Activated naive CD4-positive, alpha-beta T cell treated with anti-CD3 and anti-CD28 coated beads, Interleukin-2, amount 10 ng/mL, durations not matched to agents 7 days and 5 days (primary cell): ENCODE data around the gene NDUFV1.
"Not testable (repeated sequence)": the region's sequence is repeated elsewhere in the genome, so short reads cannot be mapped to it uniquely, and the experiment has no call there.

ENCODE experiments used
- CTCF ChIA-PET: fragments of 350-600 bp; sonication (Branson Sonifier 250); formaldehyde crosslinking; loops from one replicate; lab custom pipeline; 2021; ENCODE audit warnings: antibody characterized with exemption; lab: Charles Lee
- DNase-seq: peaks from one replicate; pipeline ENCODE4 v3.0.0-alpha.2; 2020
- H3K27ac Mint-ChIP-seq: one replicate; pipeline ENCODE4 v1.8.0; 2021; ENCODE audit warnings: mild to moderate bottlenecking, moderate library complexity, mixed read lengths
- H3K27me3 Mint-ChIP-seq: one replicate; pipeline ENCODE4 v1.8.0; 2021; ENCODE audit warnings: mild to moderate bottlenecking, mixed read lengths
- H3K36me3 Mint-ChIP-seq: one replicate; pipeline ENCODE4 v1.8.0; 2021; ENCODE audit warnings: mixed read lengths
- H3K4me1 Mint-ChIP-seq: one replicate; pipeline ENCODE4 v1.8.0; 2021; ENCODE audit warnings: mixed read lengths
- H3K4me3 Mint-ChIP-seq: one replicate; pipeline ENCODE4 v1.8.0; 2021; ENCODE audit warnings: mild to moderate bottlenecking, moderate library complexity, mixed read lengths
- H3K9me3 Mint-ChIP-seq: one replicate; pipeline ENCODE4 v1.8.0; 2021; ENCODE audit warnings: mixed read lengths

NDUFV1 gene

DNA sequence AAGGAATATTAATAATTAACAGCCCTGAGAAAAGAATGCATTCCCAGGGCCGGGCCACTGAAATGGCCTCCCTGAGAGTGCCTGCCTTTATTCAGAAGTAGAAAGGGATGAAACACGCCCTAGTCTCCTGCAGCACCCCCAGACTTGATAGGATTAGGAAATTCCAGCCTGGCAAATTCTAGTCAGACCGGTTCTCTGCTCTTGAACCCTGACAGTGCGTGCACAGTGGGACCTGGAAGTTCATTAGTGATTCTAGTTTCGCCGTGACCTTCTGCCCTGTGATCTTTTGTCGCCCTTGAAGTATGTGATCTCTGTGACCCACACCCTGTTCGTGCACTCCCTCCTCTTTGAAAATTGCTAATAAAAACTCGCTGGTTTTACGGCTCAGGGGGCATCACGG is 25.3 kb upstream of the NDUFV1 start:
- H3K4me1 Mint-ChIP-seq: peaks cover 46% of the 10 kb centered on the region

DNA sequence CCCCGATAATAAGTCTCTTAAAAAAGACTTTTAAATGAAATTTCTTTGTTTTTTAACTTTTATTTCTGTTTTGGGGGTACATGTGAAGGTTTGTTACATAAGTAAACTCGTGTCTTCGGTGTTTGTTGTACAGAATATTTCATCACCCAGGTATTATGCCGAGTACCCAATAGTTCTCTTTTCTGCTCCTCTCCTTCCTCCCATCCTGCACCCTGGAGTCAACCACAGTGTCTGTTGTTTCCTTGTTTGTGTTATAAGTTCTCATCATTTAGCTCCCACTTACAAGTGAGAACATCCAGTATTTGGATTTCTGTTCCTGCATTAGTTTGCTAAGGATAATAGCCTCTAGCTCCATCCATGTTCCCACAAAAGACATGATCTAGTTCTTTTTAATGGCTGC is 24.7 kb upstream of the NDUFV1 start:
- peaks cover 16% of the 10 kb centered on the region for H3K36me3 Mint-ChIP-seq
- no peak overlapping the region for H3K27ac Mint-ChIP-seq
- H3K4me1 Mint-ChIP-seq: peaks cover 51% of the 10 kb centered on the region
- CTCF ChIA-PET: interaction anchor here (1.0 to 2.2 kb wide), 4 partner anchors 10 to 236 kb away, joined by 3 to 7 read pairs (median 4); no protein-coding TSS in a partner anchor
- DNase-seq: no peak
- peaks cover 54% of the 10 kb centered on the region for H3K27me3 Mint-ChIP-seq
- no peaks in the 10 kb centered on the region for H3K9me3 Mint-ChIP-seq
- H3K4me3 Mint-ChIP-seq: peak overlapping the region; percentile 95

More for the DNA sequence above, 25.3 kb upstream of the NDUFV1 start:
- CTCF ChIA-PET: no interaction called here
- Mint-ChIP-seq H3K27me3 (peaks cover 59% of the 10 kb centered on the region), H3K9me3 (no peaks in the 10 kb centered on the region), H3K4me3 (peak overlapping the region; percentile 21), H3K27ac (no peak overlapping the region), H3K36me3 (peaks cover 10% of the 10 kb centered on the region)
- DNase-seq: no peak

DNA sequence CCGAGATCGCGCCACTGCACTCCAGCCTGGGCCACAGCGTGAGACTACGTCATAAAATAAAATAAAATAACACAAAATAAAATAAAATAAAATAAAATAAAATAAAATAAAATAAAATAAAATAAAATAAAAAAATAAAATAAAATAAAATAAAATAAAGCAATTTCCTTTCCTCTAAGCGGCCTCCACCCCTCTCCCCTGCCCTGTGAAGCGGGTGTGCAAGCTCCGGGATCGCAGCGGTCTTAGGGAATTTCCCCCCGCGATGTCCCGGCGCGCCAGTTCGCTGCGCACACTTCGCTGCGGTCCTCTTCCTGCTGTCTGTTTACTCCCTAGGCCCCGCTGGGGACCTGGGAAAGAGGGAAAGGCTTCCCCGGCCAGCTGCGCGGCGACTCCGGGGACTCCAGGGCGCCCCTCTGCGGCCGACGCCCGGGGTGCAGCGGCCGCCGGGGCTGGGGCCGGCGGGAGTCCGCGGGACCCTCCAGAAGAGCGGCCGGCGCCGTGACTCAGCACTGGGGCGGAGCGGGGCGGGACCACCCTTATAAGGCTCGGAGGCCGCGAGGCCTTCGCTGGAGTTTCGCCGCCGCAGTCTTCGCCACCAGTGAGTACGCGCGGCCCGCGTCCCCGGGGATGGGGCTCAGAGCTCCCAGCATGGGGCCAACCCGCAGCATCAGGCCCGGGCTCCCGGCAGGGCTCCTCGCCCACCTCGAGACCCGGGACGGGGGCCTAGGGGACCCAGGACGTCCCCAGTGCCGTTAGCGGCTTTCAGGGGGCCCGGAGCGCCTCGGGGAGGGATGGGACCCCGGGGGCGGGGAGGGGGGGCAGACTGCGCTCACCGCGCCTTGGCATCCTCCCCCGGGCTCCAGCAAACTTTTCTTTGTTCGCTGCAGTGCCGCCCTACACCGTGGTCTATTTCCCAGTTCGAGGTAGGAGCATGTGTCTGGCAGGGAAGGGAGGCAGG is 23.2 kb upstream of the NDUFV1 start, which contains the start of gene GSTP1:
Gene GSTP1 (plus strand): TSS at position 566 of the 958 bp plus-strand sequence. CDS start 32 bp downstream, at position 598.
- H3K27ac Mint-ChIP-seq: peak within 1 kb of the TSS; percentile 89
- no peaks in the 10 kb centered on the region for H3K9me3 Mint-ChIP-seq
- H3K36me3 Mint-ChIP-seq: peaks cover 17% of the 10 kb centered on the region
- DNase-seq: peak; percentile 84
- CTCF ChIA-PET: interaction anchor here (1.2 to 3.2 kb wide), 7 partner anchors 8 to 46 kb away, joined by 3 to 10 read pairs (median 5); partner anchors contain the start of gene NUDT8
- peak within 1 kb of the TSS; percentile 95 for H3K4me3 Mint-ChIP-seq
- peaks cover 51% of the 10 kb centered on the region for H3K4me1 Mint-ChIP-seq
- H3K27me3 Mint-ChIP-seq: peaks cover 39% of the 10 kb centered on the region

DNA sequence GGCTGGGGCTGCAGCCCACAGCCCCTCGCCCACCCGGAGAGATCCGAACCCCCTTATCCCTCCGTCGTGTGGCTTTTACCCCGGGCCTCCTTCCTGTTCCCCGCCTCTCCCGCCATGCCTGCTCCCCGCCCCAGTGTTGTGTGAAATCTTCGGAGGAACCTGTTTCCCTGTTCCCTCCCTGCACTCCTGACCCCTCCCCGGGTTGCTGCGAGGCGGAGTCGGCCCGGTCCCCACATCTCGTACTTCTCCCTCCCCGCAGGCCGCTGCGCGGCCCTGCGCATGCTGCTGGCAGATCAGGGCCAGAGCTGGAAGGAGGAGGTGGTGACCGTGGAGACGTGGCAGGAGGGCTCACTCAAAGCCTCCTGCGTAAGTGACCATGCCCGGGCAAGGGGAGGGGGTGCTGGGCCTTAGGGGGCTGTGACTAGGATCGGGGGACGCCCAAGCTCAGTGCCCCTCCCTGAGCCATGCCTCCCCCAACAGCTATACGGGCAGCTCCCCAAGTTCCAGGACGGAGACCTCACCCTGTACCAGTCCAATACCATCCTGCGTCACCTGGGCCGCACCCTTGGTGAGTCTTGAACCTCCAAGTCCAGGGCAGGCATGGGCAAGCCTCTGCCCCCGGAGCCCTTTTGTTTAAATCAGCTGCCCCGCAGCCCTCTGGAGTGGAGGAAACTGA is 22.4 kb upstream of the NDUFV1 start:
- peaks cover 17% of the 10 kb centered on the region for H3K36me3 Mint-ChIP-seq
- H3K4me1 Mint-ChIP-seq: peaks cover 47% of the 10 kb centered on the region
- H3K27me3 Mint-ChIP-seq: peaks cover 33% of the 10 kb centered on the region
- H3K27ac Mint-ChIP-seq: peak overlapping the region; percentile 67
- H3K9me3 Mint-ChIP-seq: no peaks in the 10 kb centered on the region
- CTCF ChIA-PET: interaction anchor here (1.3 to 3.2 kb wide), 4 partner anchors 8 to 30 kb away, joined by 3 to 10 read pairs (median 6); no protein-coding TSS in a partner anchor
- DNase-seq: peak; percentile 62
- H3K4me3 Mint-ChIP-seq: peak overlapping the region; percentile 74

DNA sequence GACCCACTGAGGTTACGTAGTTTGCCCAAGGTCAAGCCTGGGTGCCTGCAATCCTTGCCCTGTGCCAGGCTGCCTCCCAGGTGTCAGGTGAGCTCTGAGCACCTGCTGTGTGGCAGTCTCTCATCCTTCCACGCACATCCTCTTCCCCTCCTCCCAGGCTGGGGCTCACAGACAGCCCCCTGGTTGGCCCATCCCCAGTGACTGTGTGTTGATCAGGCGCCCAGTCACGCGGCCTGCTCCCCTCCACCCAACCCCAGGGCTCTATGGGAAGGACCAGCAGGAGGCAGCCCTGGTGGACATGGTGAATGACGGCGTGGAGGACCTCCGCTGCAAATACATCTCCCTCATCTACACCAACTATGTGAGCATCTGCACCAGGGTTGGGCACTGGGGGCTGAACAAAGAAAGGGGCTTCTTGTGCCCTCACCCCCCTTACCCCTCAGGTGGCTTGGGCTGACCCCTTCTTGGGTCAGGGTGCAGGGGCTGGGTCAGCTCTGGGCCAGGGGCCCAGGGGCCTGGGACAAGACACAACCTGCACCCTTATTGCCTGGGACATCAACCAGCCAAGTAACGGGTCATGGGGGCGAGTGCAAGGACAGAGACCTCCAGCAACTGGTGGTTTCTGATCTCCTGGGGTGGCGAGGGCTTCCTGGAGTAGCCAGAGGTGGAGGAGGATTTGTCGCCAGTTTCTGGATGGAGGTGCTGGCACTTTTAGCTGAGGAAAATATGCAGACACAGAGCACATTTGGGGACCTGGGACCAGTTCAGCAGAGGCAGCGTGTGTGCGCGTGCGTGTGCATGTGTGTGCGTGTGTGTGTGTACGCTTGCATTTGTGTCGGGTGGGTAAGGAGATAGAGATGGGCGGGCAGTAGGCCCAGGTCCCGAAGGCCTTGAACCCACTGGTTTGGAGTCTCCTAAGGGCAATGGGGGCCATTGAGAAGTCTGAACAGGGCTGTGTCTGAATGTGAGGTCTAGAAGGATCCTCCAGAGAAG is 21.6 kb upstream of the NDUFV1 start:
- DNase-seq: no peak
- H3K4me1 Mint-ChIP-seq: peaks cover 40% of the 10 kb centered on the region
- H3K27ac Mint-ChIP-seq: peak overlapping the region; percentile 82
- peaks cover 24% of the 10 kb centered on the region for H3K27me3 Mint-ChIP-seq
- H3K36me3 Mint-ChIP-seq: peaks cover 17% of the 10 kb centered on the region
- H3K4me3 Mint-ChIP-seq: peak overlapping the region; percentile 74
- no peaks in the 10 kb centered on the region for H3K9me3 Mint-ChIP-seq
- CTCF ChIA-PET: interaction anchor here (1.3 to 3.2 kb wide), 2 partner anchors 13 to 29 kb away, joined by 3 to 10 read pairs; no protein-coding TSS in a partner anchor

DNA sequence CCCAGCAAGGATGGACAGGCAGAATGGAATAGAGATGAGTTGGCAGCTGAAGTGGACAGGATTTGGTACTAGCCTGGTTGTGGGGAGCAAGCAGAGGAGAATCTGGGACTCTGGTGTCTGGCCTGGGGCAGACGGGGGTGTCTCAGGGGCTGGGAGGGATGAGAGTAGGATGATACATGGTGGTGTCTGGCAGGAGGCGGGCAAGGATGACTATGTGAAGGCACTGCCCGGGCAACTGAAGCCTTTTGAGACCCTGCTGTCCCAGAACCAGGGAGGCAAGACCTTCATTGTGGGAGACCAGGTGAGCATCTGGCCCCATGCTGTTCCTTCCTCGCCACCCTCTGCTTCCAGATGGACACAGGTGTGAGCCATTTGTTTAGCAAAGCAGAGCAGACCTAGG is 20.8 kb upstream of the NDUFV1 start:
- CTCF ChIA-PET: interaction anchor here (3.2 kb wide), 1 partner anchor 29 kb away, joined by 10 read pairs; no protein-coding TSS in a partner anchor
- Mint-ChIP-seq H3K27me3 (peaks cover 17% of the 10 kb centered on the region), H3K4me3 (no peak overlapping the region), H3K9me3 (no peaks in the 10 kb centered on the region), H3K4me1 (peaks cover 37% of the 10 kb centered on the region), H3K36me3 (peaks cover 17% of the 10 kb centered on the region), H3K27ac (peak overlapping the region; percentile 82)
- no peak for DNase-seq

DNA sequence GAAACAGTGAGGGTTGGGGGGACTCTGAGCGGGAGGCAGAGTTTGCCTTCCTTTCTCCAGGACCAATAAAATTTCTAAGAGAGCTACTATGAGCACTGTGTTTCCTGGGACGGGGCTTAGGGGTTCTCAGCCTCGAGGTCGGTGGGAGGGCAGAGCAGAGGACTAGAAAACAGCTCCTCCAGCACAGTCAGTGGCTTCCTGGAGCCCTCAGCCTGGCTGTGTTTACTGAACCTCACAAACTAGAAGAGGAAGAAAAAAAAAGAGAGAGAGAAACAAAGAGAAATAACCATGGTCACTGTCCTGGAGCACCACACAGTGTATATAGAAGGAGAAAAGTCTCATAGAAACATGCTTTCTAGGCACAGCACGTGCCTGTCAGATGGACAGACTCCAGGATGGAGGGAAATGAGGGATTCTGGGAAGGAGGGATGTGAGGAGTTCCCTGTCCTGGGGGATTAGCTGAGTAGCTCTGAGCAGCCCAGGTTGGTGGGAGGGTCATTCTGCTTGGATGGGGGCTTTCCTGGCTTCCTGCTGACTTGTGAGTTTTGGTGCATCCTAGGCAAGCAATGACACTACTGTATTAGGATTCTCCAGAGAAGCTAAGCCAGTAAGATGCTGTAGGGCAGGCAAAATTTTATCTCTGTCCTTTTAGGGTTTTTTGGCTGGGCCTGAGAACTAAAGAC is 20.0 kb upstream of the NDUFV1 start:
- Mint-ChIP-seq H3K9me3 (no peaks in the 10 kb centered on the region), H3K27ac (peak overlapping the region; percentile 52), H3K4me3 (no peak overlapping the region), H3K27me3 (peaks cover 9% of the 10 kb centered on the region), H3K4me1 (peaks cover 37% of the 10 kb centered on the region), H3K36me3 (peaks cover 17% of the 10 kb centered on the region)
- CTCF ChIA-PET: interaction anchor here (0.8 kb wide), 1 partner anchor 10 kb away, joined by 3 read pairs; no protein-coding TSS in a partner anchor
- DNase-seq: no peak

DNA sequence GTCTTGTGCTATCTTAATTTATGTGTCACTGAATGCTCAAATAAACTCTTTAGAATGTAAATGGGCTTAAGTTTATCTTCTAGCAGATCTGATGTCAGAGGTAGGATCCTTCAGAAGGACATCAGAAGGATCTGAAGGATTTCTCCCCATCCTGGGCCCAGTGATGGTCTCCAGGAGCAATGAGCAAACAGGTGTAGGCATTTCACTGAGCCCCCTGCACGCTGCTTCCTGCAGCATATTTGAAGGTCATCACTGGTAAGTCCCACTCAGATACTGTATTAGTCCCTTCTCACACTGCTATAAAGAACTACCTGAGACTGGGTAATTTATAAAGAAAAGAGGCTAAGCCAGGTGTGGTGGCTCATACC is 18.6 kb upstream of the NDUFV1 start:
- H3K9me3 Mint-ChIP-seq: no peaks in the 10 kb centered on the region
- no peak for DNase-seq
- CTCF ChIA-PET: no interaction called here
- peaks cover 4% of the 10 kb centered on the region for H3K27me3 Mint-ChIP-seq
- peaks cover 17% of the 10 kb centered on the region for H3K36me3 Mint-ChIP-seq
- H3K4me1 Mint-ChIP-seq: peaks cover 25% of the 10 kb centered on the region
- H3K27ac Mint-ChIP-seq: no peak overlapping the region
- H3K4me3 Mint-ChIP-seq: no peak overlapping the region

DNA sequence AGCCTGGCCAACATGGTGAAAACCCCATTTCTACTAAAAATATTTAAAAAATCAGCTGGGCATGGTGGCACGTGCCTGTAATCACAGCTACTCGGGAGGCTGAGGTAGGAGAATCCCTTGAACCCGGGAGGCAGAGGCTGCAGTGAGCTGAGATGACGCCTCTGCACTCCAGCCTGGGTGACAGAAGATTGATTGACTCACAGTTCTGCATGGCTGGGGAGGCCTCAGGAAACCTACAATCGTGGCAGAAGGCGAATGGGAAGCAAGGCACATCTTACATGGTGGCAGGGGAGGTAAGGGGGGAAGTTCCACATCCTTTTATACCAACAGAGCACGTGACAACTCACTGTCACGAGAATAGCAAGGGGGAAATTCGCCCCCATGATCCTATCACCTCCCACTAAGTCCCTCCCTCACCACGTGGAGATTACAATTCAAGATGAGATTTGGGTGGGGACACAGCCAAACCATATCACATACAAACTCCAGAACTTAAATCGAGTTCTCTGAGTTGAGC is 17.8 kb upstream of the NDUFV1 start:
- Mint-ChIP-seq H3K4me1 (peaks cover 22% of the 10 kb centered on the region), H3K36me3 (peaks cover 16% of the 10 kb centered on the region)
- H3K4me3 Mint-ChIP-seq, H3K27ac Mint-ChIP-seq, H3K9me3 Mint-ChIP-seq, H3K27me3 Mint-ChIP-seq, DNase-seq, CTCF ChIA-PET: not testable (repeated sequence)

DNA sequence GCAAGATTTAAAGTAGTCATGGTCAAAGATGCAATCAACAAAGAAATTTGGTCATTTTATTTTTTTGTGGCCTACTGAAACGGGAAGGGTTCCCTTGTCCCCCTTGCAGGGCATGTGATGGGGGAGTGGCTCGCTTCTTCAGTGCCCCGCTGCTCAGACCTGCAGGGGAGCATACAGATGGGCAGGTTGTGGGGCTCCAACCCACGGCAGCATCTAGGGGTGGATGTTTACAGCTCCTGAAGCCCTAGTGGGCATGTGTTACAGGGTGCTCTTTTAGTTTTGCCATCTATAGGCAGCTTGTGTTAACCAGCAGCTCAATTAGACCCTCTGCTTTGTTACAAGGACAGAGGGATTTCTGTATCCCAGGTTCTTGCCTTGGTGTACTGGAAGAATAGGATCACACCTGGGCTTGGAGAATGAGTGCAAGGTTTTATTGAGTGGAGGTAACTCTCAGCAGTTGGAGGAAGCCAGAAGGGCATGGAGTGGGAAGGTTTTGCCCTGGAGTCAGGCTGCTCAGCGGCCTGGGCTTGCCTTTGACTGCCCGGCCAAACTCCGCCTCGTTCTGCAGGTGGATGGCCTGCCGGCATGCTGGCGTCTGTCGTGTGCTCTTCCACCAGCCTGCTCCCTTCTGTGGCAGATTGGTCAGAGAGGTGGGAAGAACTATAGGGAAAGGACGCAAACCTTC is 13.7 kb upstream of the NDUFV1 start:
- DNase-seq: no peak
- Mint-ChIP-seq H3K27ac (no peak overlapping the region), H3K9me3 (no peaks in the 10 kb centered on the region), H3K4me1 (no peaks in the 10 kb centered on the region), H3K4me3 (no peak overlapping the region), H3K36me3 (no peaks in the 10 kb centered on the region), H3K27me3 (peaks cover 8% of the 10 kb centered on the region)
- CTCF ChIA-PET: interaction anchor here (1.7 kb wide), 1 partner anchor 10 kb away, joined by 7 read pairs; the partner anchor contains the start of gene GSTP1

DNA sequence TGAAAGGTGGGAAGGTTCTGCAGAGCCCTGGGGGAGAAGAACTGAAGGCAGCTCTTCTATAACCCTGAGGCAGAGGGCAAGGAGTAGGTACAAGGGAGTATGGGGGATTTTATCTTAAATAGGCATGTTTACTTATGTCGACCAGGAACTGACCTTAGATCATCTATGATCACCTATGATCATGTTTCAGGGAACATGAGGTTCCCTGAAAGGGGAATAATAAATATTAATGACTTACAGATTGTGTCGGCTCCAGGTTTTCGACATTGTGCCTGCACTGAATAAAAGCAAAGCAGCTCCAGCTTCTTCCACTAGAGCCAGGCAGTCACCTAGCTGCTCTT is 13.2 kb upstream of the NDUFV1 start:
- no peaks in the 10 kb centered on the region for H3K36me3 Mint-ChIP-seq
- DNase-seq: no peak
- H3K9me3 Mint-ChIP-seq: no peaks in the 10 kb centered on the region
- H3K27me3 Mint-ChIP-seq: peaks cover 13% of the 10 kb centered on the region
- CTCF ChIA-PET: no interaction called here
- no peak overlapping the region for H3K4me3 Mint-ChIP-seq
- no peak overlapping the region for H3K27ac Mint-ChIP-seq
- no peaks in the 10 kb centered on the region for H3K4me1 Mint-ChIP-seq

DNA sequence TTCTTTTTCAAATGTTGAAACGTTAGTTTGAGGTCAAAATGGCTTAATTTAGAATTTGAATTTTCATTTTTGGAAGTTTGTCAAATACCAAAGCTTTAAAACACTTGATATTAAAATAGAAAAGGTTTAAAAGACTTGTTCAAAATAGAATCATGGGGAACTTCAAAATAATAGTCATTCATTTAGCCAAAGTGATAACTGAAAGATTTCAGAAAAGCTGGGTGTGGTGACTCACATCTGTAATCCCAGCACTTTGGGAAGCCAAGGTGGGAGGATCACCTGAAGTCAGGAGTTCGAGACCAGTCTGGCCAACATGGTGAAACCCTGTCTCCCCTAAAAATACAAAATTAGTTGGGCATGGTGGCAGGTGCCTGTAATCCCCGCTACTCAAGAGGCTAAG is 12.3 kb upstream of the NDUFV1 start:
- no peak for DNase-seq
- Mint-ChIP-seq H3K27me3 (peaks cover 21% of the 10 kb centered on the region), H3K4me1 (no peaks in the 10 kb centered on the region), H3K9me3 (no peaks in the 10 kb centered on the region), H3K4me3 (no peak overlapping the region), H3K27ac (no peak overlapping the region), H3K36me3 (no peaks in the 10 kb centered on the region)
- CTCF ChIA-PET: no interaction called here
